Loucy (cell line): ENCODE results near the gene SOD2.
A peak's percentile ranks its signal among the peaks of the same experiment; 100 is the strongest.
"Not testable (repeated sequence)": the region's sequence is repeated elsewhere in the genome, so short reads cannot be mapped to it uniquely, and the experiment has no call there.

Experiments used
- H2AFZ ChIP-seq: fragments of 200-600 bp; sonication (generic); 2 replicates; pipeline ENCODE4 v1.6.0; 2016; ENCODE audit warnings: antibody characterized with exemption, mild to moderate bottlenecking, low read length, moderate library complexity
- H3F3A ChIP-seq: fragments of 200-600 bp; 2 replicates; pipeline ENCODE4 v1.6.0; 2016; ENCODE audit warnings: antibody characterized with exemption, low read depth, mild to moderate bottlenecking
- H3K27me3 ChIP-seq: fragments of 200-600 bp; sonication (generic); 2 replicates; pipeline ENCODE4 v1.6.1; 2014; ENCODE audit warnings: low read length, mild to moderate bottlenecking; ENCODE audit not compliant: insufficient read depth, poor library complexity, severe bottlenecking
- H3K36me3 ChIP-seq: fragments of 200-600 bp; sonication (generic); 2 replicates; pipeline ENCODE4 v1.6.1; 2016; ENCODE audit warnings: low read length; ENCODE audit not compliant: insufficient read depth
- H3K4me1 ChIP-seq: fragments of 200-600 bp; sonication (generic); 2 replicates; pipeline ENCODE4 v1.5.1; 2014; ENCODE audit warnings: low read length, mild to moderate bottlenecking; ENCODE audit not compliant: insufficient read depth, poor library complexity, severe bottlenecking
- H3K4me2 ChIP-seq: fragments of 200-600 bp; sonication (generic); 2 replicates; pipeline ENCODE4 v1.6.0; 2014; ENCODE audit warnings: antibody characterized with exemption, low read length, low read depth, mild to moderate bottlenecking; ENCODE audit not compliant: poor library complexity, severe bottlenecking
- H3K4me3 ChIP-seq: fragments of 200-600 bp; sonication (generic); 2 replicates; pipeline ENCODE4 v1.5.1; 2014; ENCODE audit warnings: low read length, mild to moderate bottlenecking, mixed read lengths; ENCODE audit not compliant: poor library complexity, severe bottlenecking
- H3K79me2 ChIP-seq: fragments of 200-600 bp; sonication (generic); 2 replicates; pipeline ENCODE4 v1.6.1; 2014; ENCODE audit warnings: low read length; ENCODE audit not compliant: insufficient read depth
- H3K9ac ChIP-seq: fragments of 200-600 bp; sonication (generic); 2 replicates; pipeline ENCODE4 v1.6.0; 2014; ENCODE audit warnings: mild to moderate bottlenecking, low read depth, low read length, moderate library complexity; ENCODE audit not compliant: poor library complexity, severe bottlenecking
- H3K9me2 ChIP-seq: fragments of 200-600 bp; sonication (generic); replicated peaks from 2 replicates; pipeline ENCODE4 v1.6.1; 2016; ENCODE audit warnings: low read depth, low read length, mixed read lengths
- H3K9me3 ChIP-seq: fragments of 200-600 bp; sonication (generic); 2 replicates; pipeline ENCODE4 v1.6.1; 2014; ENCODE audit warnings: mild to moderate bottlenecking, antibody characterized with exemption, low read length, low read depth; ENCODE audit not compliant: insufficient read depth
- H4K20me1 ChIP-seq: fragments of 200-600 bp; sonication (generic); 2 replicates; pipeline ENCODE4 v1.6.0; 2014; ENCODE audit warnings: antibody characterized with exemption, low read length, mild to moderate bottlenecking; ENCODE audit not compliant: insufficient read depth, poor library complexity, severe bottlenecking
- EZH2phosphoT487 ChIP-seq: fragments of 200-600 bp; IDR thresholded peaks from 2 replicates; pipeline ENCODE4 v1.6.1; 2018; ENCODE audit warnings: antibody characterized with exemption, mild to moderate bottlenecking, moderate library complexity, borderline replicate concordance
- TF ChIP-seq, protein P1 (sequence below): fragments of 200-600 bp; sonication (generic); conservative IDR thresholded peaks from 2 replicates; pipeline ENCODE4 v1.5.1; 2014; ENCODE audit warnings: mild to moderate bottlenecking, antibody characterized with exemption, low read length

Gene SOD2

DNA sequence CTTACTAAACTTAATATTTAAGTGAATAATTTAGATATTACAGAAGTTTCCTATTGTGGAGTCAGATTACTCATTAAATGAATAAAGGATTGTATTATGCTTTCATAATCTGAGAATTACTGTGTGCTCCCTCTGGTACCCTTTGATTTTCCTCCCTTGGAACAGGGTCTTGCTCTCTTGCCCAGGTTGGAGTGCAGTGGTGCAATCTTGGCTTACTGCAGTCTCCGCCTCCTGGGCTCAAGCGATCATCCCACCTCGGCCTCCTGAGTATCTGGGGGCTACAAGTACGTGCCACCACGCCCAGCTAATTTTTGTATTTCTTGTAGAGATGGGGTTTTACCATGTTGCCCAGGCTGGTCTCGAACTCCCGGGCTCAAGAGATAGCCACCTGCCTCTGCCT lies 43.9 kb upstream of the SOD2 start:
- H3K79me2 ChIP-seq: peaks cover 99% of the 10 kb centered on the region
- H3K36me3 ChIP-seq: peaks cover 42% of the 10 kb centered on the region
- peaks cover 99% of the 10 kb centered on the region for H4K20me1 ChIP-seq
- H3K4me2 ChIP-seq: peak overlapping the region; percentile 34
- H3K9ac ChIP-seq: no peak overlapping the region
- H3K27me3 ChIP-seq: no peaks in the 10 kb centered on the region
- TF ChIP-seq EZH2phosphoT487: no peak
- TF ChIP-seq, protein P1, sequence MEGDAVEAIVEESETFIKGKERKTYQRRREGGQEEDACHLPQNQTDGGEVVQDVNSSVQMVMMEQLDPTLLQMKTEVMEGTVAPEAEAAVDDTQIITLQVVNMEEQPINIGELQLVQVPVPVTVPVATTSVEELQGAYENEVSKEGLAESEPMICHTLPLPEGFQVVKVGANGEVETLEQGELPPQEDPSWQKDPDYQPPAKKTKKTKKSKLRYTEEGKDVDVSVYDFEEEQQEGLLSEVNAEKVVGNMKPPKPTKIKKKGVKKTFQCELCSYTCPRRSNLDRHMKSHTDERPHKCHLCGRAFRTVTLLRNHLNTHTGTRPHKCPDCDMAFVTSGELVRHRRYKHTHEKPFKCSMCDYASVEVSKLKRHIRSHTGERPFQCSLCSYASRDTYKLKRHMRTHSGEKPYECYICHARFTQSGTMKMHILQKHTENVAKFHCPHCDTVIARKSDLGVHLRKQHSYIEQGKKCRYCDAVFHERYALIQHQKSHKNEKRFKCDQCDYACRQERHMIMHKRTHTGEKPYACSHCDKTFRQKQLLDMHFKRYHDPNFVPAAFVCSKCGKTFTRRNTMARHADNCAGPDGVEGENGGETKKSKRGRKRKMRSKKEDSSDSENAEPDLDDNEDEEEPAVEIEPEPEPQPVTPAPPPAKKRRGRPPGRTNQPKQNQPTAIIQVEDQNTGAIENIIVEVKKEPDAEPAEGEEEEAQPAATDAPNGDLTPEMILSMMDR: no peak
- no peaks in the 10 kb centered on the region; the same call in 1 of the 2 replicates for H3F3A ChIP-seq
- no peak overlapping the region for H3K4me3 ChIP-seq
- no peaks in the 10 kb centered on the region for H3K9me2 ChIP-seq
- no peak overlapping the region for H2AFZ ChIP-seq
- H3K9me3 ChIP-seq: no peaks in the 10 kb centered on the region
- H3K4me1 ChIP-seq: peaks cover 30% of the 10 kb centered on the region

DNA sequence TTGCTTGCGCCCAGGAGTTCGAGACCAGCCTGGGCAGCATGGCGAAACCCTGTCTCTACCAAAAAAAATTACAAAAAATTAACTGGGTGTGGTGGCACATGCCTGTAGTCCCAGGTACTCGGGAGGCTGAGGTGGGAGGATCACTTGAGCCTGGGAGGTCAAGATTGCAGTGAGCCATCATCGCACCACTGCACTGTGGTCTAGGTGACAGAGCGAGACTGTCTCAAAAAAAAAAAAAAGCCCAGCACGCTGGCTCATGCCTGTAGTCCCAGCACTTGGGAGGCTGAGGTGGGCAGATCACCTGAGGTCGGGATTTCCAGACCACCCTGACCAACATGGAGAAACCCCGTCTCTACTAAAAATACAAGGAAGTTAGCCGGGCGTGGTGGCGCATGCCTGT lies 40.4 kb upstream of the SOD2 start:
- Histone ChIP-seq H3K4me1 (peaks cover 61% of the 10 kb centered on the region), H3K4me3 (peak overlapping the region; percentile 28), H4K20me1 (peaks cover 100% of the 10 kb centered on the region), H3K79me2 (peaks cover 100% of the 10 kb centered on the region), H3K4me2 (peak overlapping the region; percentile 92)
- H3K9me3 ChIP-seq, H3K9ac ChIP-seq, H3K36me3 ChIP-seq, H3F3A ChIP-seq, H3K9me2 ChIP-seq, H3K27me3 ChIP-seq, H2AFZ ChIP-seq: not testable (repeated sequence)

DNA sequence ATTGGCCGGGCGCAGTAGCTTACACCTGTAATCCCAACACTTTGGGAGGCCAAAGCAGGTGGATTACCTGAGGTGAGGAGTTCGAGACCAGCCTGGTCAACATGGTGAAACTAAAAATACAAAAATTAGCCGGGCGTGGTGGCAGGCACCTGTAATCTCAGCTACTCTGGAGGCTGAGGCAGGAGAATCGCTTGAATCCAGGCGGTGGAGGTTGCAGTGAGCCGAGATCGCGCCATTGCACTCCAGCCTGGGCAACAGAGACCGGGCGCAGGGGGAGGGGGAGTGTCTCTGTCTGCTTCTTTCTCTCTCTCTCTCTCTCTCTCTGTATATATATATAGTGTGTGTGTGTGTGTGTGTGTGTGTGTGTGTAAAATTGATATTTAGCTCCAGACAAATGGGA lies 39.5 kb upstream of the SOD2 start:
- H3F3A ChIP-seq, H2AFZ ChIP-seq, H3K27me3 ChIP-seq, H3K9ac ChIP-seq, H3K9me2 ChIP-seq, H3K36me3 ChIP-seq, H3K9me3 ChIP-seq: not testable (repeated sequence)
- Histone ChIP-seq H3K4me3 (peak overlapping the region; percentile 99), H3K4me2 (peak overlapping the region; percentile 92), H4K20me1 (peaks cover 98% of the 10 kb centered on the region), H3K4me1 (peaks cover 60% of the 10 kb centered on the region), H3K79me2 (peaks cover 100% of the 10 kb centered on the region)

DNA sequence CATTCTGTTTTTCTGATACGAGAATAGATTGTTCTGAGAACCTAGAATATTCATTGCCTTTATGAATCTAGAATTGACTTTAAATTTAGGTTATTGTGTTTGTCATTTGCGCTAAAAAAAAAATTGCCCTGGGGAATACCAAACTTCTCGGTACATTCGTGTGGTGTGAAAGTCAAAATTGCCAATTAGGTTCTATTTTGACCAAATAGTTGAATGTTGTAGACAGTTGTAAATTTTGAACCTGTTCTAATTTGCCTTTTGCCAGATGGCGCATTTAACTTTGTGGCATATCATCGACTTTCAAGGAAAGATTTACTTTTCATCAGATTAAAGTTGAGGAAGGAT lies 37.3 kb upstream of the SOD2 start:
- TF ChIP-seq EZH2phosphoT487: no peak
- TF ChIP-seq, protein P1: no peak
- Histone ChIP-seq H3K4me3 (peak overlapping the region; percentile 99), H3K4me1 (peaks cover 52% of the 10 kb centered on the region), H4K20me1 (peaks cover 76% of the 10 kb centered on the region), H3K36me3 (no peaks in the 10 kb centered on the region), H3K9me2 (no peaks in the 10 kb centered on the region), H3K9ac (peak overlapping the region; percentile 99), H3K27me3 (no peaks in the 10 kb centered on the region), H3K9me3 (no peaks in the 10 kb centered on the region), H2AFZ (no peak overlapping the region), H3K79me2 (peaks cover 94% of the 10 kb centered on the region), H3F3A (0 out of 2 replicates have a peak, but pooled peaks cover 2% of the 10 kb centered on the region), H3K4me2 (peak overlapping the region; percentile 92)
